HCEC 1CT (cell line): ENCODE data around the gene UNC5C.

Experiments
- DNase-seq: peaks from one replicate; pipeline ENCODE4 v3.0.0-alpha.2; 2017

The UNC5C gene

DNA sequence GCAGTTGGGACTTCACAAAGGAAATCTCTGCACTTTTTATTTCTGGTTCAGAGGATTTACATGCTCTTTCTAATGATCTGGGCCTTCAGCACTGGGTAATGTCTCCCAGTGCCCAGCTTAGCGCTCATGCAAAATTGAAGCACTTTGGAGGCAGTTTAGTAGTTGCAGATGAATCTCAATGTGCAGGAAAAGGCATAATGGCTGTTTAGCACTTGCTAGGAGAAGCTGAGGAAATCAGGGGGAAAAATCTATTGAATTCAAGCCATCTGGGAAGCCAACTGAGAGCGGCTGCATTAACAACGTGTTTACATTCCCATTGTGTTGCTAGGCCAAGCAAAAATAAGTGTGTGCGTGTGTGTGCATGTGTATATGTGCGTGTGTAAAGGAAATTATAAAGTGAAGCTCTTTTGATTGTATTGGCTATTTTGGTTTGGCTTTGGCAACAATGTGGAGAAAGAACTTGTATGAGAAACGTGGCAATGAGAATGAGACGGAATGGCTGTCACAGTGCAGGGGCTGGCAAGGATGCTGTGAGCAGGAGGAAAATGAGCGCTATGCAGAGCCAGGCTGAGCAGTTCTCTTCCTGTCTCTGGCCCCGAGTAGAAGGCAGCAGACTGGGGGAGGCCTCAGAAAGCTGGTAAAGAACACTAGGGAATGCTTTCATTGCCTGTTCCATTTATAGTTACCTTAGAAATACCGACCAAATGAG, 231.5 kb downstream of the UNC5C start:
- no peak for DNase-seq

DNA sequence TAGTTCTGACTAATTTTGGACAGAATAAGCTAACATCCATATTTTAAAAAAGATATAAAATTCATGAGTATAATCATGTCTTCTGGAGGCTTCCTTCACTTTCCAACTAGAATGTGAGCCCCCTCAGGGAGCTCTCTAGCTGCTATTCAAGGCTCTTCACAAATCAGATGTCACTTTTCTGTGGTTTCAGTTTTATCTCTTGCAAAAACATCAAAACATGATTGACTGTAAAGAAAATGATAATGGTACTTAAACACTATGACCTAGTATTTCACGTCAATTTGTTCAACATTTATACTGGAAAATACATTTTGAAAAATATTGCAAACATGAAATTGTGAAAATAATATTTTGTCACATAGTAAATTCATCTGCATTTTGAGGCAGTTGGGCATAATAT, 234.2 kb downstream of the UNC5C start:
- DNase-seq: no peak

DNA sequence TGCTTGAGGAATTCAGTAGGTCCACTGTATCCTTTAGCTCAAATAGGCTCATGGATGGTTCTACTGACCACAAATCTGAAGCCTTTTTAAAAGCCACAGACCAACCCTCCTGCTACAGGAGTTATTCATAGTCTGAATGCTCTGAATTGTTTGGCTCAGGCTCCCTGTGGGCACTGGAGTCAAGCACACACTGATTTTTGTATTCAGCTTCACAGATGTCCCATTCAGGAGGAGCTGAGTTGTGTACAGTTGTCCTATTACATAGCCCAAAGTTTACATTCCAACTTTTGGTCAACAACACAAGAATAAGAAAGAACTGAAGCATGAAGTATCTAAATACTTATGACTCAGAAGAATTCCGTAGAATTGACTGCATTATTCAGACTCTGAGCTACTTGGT, 243.9 kb downstream of the UNC5C start:
- DNase-seq: no peak

DNA sequence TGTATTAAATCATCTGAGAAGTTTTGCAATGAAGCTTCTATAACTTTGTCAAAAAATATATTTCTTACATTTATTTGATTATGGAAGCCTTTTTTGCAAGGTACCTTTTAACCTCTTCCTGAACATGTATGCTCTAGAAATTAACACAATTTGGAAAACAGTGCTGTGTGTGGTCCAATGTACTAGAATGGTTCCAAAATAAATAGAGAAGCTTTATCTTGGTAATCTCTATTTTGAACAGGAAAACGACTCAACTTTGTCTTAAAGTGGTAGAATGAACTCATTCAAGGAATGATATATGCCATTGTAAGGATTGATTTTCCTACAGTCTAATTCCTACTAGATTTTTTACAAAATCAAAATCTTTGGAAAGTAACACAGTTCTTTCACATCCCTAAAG, 248.5 kb downstream of the UNC5C start:
- DNase-seq: no peak

DNA sequence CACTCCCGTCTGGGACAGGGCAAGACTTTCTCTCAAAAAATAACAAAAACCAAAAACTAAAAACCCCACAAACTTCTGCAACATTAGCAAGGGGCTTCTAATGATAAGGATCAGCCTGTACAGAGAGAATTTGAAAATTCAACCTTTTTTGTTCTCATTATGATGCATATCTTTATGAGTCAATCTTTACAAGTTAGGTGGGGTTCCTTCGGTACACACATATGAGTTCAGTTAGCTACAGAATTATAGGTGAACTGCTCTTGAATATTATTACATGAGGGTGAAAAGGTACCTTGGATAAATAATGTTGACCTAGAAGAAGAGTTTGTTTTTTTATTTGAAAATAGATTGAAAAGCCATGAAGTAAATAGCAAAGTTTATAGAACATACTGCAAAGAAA, 252.7 kb downstream of the UNC5C start:
- no peak for DNase-seq

DNA sequence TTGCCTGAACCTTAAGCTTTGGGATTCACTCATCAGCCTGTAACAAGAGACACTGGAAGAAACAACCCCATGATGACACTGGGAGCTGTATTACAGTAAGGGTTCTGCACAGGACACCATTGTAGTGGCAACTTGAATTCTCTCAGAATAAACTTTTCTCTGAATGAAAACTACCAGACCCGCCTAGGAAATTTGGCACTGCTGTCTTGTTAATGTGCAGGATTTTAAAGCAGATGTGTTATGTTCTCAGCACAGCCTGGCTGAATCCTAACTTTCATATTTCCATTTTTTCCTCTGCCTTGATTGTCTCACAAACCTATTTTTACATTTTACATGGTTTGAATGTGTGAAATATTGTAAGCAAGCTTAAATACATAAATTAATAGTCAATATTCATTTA, 253.6 kb downstream of the UNC5C start:
- no peak for DNase-seq

DNA sequence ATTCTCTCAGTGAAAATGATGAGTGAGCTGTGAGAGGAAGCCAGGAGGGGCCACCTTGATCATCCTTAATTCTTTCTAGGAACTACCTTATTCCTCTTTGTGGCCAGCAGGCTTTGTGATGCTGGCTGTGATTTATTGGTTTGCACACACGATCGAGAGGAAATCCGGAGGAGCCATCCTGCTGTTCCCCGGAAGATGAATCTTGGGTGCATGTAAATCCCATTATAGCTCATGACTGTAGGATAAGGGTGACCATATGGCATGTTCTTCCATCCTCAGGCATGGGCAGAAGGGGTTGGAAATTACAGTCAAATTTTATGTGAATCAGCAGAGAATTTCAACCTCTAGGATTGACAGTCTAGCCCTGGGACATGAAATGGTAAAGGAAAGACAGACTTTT, 254.5 kb downstream of the UNC5C start:
- no peak for DNase-seq

DNA sequence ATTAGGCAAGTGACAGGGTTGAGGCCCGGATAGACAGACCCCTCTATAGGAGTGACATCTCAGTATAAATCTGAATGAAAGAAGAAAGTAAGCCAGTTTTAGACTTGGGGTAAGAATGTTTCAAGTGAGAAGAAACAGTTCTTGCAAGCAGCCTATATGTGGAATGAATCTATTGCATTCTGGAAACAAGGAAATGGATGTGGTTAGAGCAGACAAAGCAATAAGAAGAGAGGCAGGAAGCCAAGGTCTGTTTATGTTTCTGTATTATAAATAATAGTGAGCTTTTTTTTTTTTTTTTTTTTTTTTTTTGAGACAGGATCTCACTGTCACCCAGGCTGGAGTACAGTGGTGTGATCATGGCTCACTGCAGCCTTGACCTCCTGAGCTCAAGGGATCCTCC, 255.8 kb downstream of the UNC5C start:
- no peak for DNase-seq

DNA sequence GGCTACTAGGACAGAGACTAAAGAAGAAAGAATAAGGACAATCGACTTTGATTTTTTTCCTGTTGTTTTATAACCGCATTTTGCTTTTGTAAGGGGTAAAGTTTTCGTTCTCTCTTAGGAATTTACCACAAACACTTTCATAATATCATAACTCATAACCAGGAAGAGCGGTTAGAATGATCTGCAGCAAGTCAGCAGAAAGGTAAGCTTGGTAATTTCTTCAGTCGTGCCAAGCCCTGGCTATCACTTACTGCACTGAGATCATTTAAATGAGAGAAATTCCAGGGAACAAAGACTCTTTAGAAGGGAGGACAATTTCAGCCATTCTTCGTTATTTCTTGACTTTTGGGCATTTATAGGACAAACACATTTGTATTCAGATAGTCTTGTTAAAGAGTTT, 258.1 kb downstream of the UNC5C start:
- DNase-seq: no peak

DNA sequence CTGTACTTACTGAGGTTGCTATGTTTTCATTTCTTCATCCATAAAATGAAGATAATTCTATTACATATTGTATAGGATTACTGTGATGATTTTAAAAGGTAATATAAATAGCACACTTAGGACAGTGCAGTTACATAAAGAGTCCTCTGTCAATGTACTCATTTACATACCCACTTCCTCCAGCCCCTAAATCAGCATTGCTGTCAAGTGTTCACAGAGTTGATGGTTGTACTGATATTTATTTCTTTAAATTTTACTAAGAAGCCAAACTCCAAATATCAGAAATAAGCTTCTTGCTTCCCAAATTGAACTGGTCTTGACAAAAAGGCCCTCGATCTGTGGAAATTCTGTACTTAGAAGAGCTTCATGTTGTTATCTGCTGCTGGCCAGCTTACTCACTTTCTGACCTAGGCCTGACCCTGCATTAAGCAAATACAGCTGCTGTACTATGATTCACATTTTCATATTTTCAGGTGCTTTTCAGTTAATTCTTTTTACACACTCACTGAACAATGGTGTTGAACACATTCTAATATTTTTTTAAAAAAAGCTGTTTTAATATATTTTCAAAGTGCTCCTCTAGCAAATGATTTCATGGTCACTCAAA, 259.6 kb downstream of the UNC5C start:
- no peak for DNase-seq

DNA sequence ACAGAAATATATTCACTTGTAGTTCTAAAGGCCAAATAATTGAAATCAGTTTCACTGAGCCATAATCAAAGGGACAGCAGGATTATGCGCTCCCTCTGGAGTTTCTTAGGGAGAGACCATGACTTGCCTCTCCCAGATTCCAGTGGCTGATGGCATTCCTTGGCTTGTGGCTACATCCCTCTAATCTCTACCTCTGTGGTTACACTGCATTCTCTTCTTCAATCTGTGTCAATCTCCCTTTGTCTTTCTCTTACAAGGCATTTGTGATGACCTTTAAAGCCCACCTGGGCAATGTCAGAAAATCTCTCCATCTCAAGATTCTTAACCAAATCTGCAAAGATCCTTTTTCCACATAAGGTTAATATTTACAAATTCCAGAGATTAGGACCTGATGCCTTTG, 260.2 kb downstream of the UNC5C start:
- DNase-seq: no peak

DNA sequence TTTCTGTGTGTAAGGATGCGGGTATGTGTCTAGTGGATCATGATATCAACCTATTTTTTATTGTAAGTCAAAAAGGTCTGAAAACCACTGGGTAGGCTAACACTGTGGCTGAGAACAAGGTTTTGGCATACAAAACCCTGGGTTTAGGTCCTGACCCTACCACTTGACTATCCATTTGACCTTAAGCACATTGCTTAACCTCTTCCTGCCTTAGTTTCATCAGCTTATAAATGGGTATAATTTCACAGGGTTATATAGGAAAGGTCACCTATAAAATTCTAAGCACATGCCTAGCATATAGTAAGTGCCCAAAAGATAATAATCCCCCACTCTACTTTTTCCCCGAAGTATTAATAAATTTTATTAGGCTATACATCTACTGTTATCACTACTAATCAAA, 263.0 kb downstream of the UNC5C start:
- no peak for DNase-seq

DNA sequence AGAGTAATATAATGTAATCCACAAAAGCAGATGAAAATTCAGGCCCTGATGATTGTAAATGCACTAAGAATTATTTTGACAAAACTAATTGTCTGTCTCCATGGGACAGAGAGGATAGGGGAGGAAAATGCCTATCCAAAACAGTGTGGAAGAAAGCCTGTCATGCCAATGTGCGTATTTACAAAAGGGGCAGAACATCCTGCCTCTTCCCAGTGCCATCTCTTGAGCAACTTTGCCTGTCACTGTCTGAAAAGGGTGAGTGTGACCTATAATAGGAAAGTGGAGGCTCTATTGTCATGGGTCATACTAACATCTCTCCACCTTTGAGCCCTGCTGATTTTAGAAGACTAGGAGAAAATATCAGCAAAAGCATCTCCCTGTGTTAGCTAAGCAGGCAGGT, 264.1 kb downstream of the UNC5C start:
- no peak for DNase-seq

DNA sequence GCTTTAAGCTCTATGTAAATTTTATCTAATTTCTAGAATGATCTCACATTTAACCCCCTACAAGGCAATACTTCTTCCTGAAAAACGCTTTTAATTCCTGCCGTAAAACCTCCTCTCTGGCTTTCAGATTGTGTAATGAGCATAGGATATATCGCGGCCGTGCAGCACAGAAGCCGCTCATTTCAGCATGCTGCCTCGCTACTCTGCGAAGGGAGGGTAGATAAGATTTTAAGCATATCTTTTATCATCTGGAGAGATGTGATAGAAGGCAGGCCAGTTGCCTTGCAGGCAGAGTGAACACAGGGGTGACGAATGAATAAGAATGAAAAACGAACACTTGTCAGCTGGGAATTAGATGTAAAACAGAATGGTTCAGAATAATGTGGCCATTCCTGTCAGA, 265.5 kb downstream of the UNC5C start:
- no peak for DNase-seq

DNA sequence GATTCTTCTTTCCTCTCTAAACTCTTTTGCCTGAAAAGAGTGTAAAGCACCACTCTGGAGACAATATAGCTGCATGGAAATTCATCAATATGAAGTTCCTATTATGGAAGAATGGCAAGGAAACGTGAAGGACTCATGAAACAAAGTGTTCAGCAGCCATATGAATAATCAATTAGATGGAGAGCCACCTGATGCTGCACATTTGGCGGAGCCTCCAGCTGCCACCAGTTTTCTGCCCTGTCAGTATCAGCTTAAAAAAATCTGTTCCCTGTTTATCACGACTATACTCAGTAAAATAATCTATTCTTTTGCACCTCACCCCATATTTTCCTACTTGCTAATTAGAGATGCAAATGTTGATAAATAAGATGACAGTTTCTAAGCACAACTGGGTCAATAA, 276.0 kb downstream of the UNC5C start:
- DNase-seq: no peak

DNA sequence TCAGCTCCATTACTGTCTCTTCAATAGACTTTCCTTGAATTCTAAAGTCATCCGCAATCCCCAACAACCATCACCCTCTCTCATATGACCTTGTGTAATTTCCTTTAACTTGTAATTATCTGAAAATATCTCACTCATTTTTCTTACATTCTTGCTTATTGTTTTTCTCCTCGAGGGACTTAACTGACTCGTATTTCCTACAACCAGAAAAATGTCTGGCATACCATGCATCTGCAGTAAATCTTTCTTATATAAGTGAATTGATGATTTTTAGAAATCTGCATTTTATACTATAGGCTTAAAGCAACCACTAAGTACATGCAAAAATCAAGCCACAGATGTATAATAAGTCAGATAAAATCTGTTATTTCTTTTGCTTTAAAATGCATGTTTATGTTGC, 276.7 kb downstream of the UNC5C start:
- DNase-seq: no peak

DNA sequence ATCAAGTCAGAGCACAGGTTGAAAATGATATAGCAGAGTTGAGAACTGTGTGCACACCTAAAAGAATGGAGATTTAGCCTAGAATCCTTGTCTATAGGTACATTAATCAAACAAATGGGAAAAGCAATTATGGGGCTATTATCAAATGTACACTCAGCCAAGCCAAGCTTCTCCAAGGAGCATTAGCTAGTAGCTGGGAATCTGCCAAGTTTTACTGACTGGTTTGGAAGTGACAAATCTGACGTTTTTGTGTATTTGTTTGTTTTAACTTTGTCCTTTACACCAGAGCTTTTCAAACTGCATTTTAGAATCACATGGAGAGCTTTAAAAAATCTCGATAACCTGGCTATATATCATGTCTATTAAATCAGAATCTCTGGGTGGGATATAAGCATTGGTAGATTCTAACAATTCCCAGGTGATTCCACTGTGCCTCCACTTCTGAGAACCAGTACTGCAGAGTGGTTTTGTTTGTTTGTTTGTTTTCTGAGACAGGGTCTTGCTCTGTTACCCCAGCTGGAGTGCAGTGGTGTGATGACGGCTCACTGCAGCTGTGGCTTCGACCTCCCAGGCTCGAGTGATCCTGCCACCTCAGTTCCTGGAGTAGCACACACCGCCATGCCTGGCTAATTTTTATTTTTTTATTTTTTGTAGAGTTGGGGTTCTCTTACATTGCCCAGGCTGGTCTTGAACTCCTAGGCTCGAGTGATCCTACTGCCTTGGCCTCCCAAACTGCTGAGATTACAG, 279.8 kb downstream of the UNC5C start:
- DNase-seq: no peak

DNA sequence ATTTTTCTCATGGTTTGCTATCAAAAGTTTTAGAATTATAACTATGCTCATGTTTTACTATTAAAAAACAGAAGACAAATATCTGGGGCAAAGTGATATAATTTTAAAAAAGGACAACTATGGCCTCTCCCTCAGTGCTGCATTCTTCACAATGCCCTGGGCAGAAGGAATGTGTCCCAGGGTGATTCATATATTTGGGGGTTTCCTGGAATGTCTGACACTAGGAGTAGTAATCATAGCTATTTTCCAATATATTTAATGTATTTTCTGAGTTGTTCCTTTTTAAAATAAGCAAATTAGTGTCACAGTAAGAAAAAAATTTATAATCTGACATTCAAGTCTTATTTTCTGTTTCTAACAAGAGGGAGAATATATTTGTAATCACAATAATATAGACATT, 281.7 kb downstream of the UNC5C start:
- DNase-seq: no peak

DNA sequence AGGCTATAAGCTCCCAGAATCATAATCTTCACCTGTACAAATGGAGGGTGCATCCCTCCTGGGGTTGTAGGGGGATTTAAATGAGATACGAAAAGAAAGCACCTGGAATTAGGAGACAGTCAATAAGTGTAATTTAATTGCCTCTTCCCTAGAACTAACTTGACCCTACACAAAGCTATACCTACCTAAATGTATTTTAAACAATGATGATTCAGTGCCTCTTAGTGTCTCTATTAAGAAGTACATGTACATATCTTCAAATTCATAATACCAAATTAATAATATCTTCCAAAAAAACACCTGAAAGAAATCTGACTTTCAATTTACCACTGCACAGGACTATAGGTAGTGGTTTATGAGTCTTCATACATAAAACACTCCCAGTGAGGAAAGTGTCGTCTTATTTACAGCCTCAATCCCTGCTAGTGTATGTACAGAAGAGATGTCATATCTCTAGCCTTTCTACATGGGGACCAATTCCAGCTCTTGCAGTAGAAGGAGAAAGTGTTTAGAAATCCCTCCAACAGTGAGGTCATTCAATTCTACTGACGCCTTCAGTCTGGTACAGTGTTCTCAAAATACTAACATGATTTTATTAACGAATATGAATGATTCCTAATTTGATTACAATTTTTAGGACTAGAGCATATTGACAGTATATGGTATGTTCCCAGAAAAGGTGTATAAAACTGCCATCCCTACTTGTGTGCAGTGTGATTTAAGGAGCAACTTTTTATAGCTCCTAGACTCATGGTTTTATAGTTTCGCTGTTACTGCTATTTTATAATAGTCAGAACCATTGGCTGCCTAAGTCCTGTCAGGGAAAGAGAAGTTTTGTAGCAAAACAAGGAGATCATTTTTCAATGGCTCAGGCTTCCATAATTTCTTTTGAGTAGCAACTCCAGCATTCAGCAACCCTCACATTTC, 282.7 kb downstream of the UNC5C start:
- DNase-seq: no peak

DNA sequence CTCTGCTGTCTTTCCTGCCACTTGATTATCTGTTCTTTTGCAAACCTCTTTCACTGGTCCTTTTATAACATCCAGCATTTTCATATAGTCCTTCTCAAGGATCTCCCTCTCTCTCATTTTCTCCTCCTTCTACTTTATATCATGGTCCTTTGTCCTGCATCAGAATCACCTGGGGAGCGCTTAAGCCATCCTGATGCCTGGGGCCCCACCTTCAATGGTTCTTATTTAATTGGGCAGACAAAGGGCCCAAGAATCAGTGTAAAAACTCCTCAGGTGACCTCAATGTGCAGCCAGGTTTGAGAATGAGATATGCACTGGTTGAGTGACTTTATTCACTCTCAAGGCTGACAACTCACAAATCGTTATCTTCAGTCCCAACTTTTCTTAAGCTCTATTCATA, 283.9 kb downstream of the UNC5C start:
- no peak for DNase-seq

DNA sequence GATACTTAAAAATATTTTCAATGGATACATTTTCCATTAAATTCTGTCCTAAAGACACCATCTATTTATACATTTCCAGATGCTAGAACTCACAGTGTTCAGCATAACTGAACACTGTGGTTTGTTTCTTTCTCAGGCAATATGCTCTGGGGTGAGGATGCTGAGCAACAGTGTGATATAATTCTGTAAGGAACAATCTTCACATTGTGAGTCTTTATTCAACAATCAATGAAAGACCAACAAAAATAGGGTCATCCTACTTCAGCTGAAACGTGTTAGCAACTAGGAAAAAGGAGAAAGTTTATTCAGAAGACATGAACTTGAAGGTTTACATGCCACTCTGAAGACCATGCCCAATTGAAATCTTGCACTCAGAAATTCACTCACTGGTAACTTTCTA, 284.8 kb downstream of the UNC5C start:
- no peak for DNase-seq

DNA sequence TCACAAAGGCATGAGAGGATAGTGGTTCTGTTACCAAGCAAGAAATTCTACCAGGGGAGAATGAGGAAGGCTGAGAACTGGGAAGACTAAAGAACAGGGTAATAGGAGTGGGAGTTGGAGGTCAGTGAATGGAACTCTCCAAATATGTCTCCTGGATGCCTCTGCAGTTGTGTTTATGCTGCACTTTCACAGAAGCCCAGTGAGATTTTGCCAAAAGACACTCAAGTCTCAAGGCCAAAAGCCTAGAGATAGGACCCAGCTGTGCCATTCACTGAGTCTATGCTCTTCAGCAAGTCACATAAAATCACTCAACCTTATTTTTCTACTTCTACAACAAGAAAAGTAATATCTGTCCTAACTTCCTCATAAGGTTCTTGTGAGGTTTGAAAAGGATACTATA, 285.4 kb downstream of the UNC5C start:
- DNase-seq: no peak

DNA sequence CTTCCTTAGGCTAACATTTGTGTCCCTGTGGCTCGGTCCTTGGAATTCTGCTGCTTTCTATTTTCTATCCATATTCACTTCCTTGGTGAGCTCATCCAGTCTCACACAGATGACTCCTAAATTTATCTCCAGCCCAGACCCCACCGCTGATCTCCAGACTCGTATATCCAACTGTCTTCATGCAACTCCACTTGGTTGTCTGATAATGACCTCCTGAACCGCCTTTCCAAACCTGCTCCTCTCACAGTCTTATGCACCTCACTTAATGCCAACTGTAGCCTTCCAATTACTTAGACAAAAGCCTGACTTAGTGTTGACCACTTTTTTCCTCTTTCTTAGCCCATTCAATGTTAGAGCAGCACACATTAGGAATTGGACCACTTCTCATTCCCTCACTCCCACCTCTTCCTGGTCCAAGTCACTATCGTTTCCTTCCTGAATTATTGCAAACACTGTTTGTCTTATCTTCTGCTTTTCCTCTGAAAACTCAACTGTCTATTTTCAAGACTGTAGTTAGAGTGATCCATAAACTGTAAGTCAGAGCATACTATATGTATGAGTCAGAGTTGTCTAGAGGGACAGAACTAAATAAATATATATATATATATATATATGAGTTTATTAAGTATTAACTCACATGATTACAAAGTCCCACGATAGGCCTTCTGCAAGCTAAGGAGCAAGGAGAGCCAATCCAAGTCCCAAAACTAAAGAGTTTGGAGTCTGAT, 292.5 kb downstream of the UNC5C start:
- no peak for DNase-seq
